Dermis lymphatic vessel endothelial cell (primary cell): ENCODE data around the gene LRIF1. TPM values are rescaled to one million over a fixed set of nuclear protein-coding genes. Genes with fewer than 3 reads are reported as not detected.

Source experiments
- total RNA-seq: library from RNA; depleted of rRNA; stranded (reverse); fragments of >200 nt; gene quantifications from 2 replicates; pipeline ENCODE4 v1.2.1, GENCODE V29; 2014

The LRIF1 gene
- total RNA-seq, result 12.0 and 12.2 TPM in 2 replicates

GRCh38 chr1:110963691-110964454, at the start of gene LRIF1:
TSS of gene LRIF1 (minus strand) at chr1:110963922. CDS start at chr1:110963688, 234 bp downstream.

Other genes starting within 250 kb of the LRIF1 start
- gene CD53, start 90.8 kb downstream of the LRIF1 start, total RNA-seq, result not detected in 2 replicates
- gene DRAM2, start 176.2 kb upstream of the LRIF1 start, total RNA-seq, result 48.9 and 66.2 TPM in 2 replicates
- gene CEPT1, start 176.3 kb upstream of the LRIF1 start, total RNA-seq, result 30.7 and 35.8 TPM in 2 replicates
- gene DENND2D, start 236.7 kb upstream of the LRIF1 start, total RNA-seq, result 0.95 and 0.98 TPM in 2 replicates